ENCODE measurements around the gene GPR176. TPM values are rescaled to one million over a fixed set of nuclear protein-coding genes. Genes with fewer than 3 reads are reported as not detected.

The GPR176 gene
- total RNA-seq, 1 donor, result 173 TPM

- Histone ChIP-seq H3K27ac (ENCODE audit: low read depth, low read length) (no peak overlapping the region), H3K9me3 (ENCODE audit: low read depth, low read length) (no peaks in the 10 kb centered on the region), H4K20me1 (ENCODE audit: insufficient read depth, low read length) (peaks cover 22% of the 10 kb centered on the region), H3K79me2 (ENCODE audit: insufficient read depth, low read length) (peaks cover 89% of the 10 kb centered on the region), H3K27me3 (ENCODE audit: insufficient read depth, low read length) (no peaks in the 10 kb centered on the region), H2AFZ (ENCODE audit: low read length) (no peak overlapping the region), H3K36me3 (ENCODE audit: insufficient read depth, low read length) (peaks cover 6% of the 10 kb centered on the region), H3K4me2 (ENCODE audit: insufficient read depth, low read length) (no peak overlapping the region), H3K4me1 (ENCODE audit: insufficient read depth, low read length) (peaks cover 6% of the 10 kb centered on the region), H3K4me3 (ENCODE audit: insufficient read depth, low read length) (no peak overlapping the region)
- no peak for DNase-seq (ENCODE audit: insufficient read length, low spot score, missing footprints)
- no peak for TF ChIP-seq CTCF (IDR thresholded peaks at IDR 0.05; ENCODE audit: extremely low read depth, low read depth, low read length)
These were observed 59.9 kb downstream of the GPR176 start for GRCh38 chr15:39860200-39860599.

- H3K9me3 ChIP-seq (ENCODE audit: low read depth, low read length), result no peaks in the 10 kb centered on the region
- peaks cover 12% of the 10 kb centered on the region for H3K4me1 ChIP-seq (ENCODE audit: insufficient read depth, low read length)
- no peak for TF ChIP-seq CTCF (IDR thresholded peaks at IDR 0.05; ENCODE audit: extremely low read depth, low read depth, low read length)
- H3K79me2 ChIP-seq (ENCODE audit: insufficient read depth, low read length), result peaks cover 89% of the 10 kb centered on the region
- H2AFZ ChIP-seq (ENCODE audit: low read length), result no peak overlapping the region
- no peak overlapping the region for H3K4me2 ChIP-seq (ENCODE audit: insufficient read depth, low read length)
- H3K36me3 ChIP-seq (ENCODE audit: insufficient read depth, low read length), result peaks cover 6% of the 10 kb centered on the region
- H3K27me3 ChIP-seq (ENCODE audit: insufficient read depth, low read length), result no peaks in the 10 kb centered on the region
- no peak for DNase-seq (ENCODE audit: insufficient read length, low spot score, missing footprints)
- no peak overlapping the region for H3K4me3 ChIP-seq (ENCODE audit: insufficient read depth, low read length)
- H4K20me1 ChIP-seq (ENCODE audit: insufficient read depth, low read length), result peaks cover 24% of the 10 kb centered on the region
- H3K27ac ChIP-seq (ENCODE audit: low read depth, low read length), result no peak overlapping the region
These were observed 60.4 kb downstream of the GPR176 start for GRCh38 chr15:39859636-39860035.

- Histone ChIP-seq H3K79me2 (ENCODE audit: insufficient read depth, low read length) (peaks cover 90% of the 10 kb centered on the region), H2AFZ (ENCODE audit: low read length) (no peak overlapping the region), H3K27me3 (ENCODE audit: insufficient read depth, low read length) (no peaks in the 10 kb centered on the region), H3K4me2 (ENCODE audit: insufficient read depth, low read length) (peak overlapping the region; percentile 35), H3K27ac (ENCODE audit: low read depth, low read length) (no peak overlapping the region), H3K9me3 (ENCODE audit: low read depth, low read length) (no peaks in the 10 kb centered on the region), H3K4me1 (ENCODE audit: insufficient read depth, low read length) (peaks cover 29% of the 10 kb centered on the region), H3K4me3 (ENCODE audit: insufficient read depth, low read length) (no peak overlapping the region), H4K20me1 (ENCODE audit: insufficient read depth, low read length) (peaks cover 23% of the 10 kb centered on the region), H3K36me3 (ENCODE audit: insufficient read depth, low read length) (peaks cover 6% of the 10 kb centered on the region)
- no peak for DNase-seq (ENCODE audit: insufficient read length, low spot score, missing footprints)
- no peak for TF ChIP-seq CTCF (IDR thresholded peaks at IDR 0.05; ENCODE audit: extremely low read depth, low read depth, low read length)
These were observed 62.9 kb downstream of the GPR176 start for GRCh38 chr15:39857132-39857531.

GRCh38 chr15:39856357-39856756 is 63.7 kb downstream of the GPR176 start:
- DNase-seq (ENCODE audit: insufficient read length, low spot score, missing footprints), result no peak
- no peak overlapping the region for H3K4me3 ChIP-seq (ENCODE audit: insufficient read depth, low read length)
- H3K79me2 ChIP-seq (ENCODE audit: insufficient read depth, low read length), result peaks cover 88% of the 10 kb centered on the region
- H3K27me3 ChIP-seq (ENCODE audit: insufficient read depth, low read length), result no peaks in the 10 kb centered on the region
- no peak overlapping the region for H3K4me2 ChIP-seq (ENCODE audit: insufficient read depth, low read length)
- H3K4me1 ChIP-seq (ENCODE audit: insufficient read depth, low read length), result peaks cover 37% of the 10 kb centered on the region
- H3K36me3 ChIP-seq (ENCODE audit: insufficient read depth, low read length), result peaks cover 6% of the 10 kb centered on the region
- no peaks in the 10 kb centered on the region for H3K9me3 ChIP-seq (ENCODE audit: low read depth, low read length)
- H3K27ac ChIP-seq (ENCODE audit: low read depth, low read length), result no peak overlapping the region
- H4K20me1 ChIP-seq (ENCODE audit: insufficient read depth, low read length), result peaks cover 31% of the 10 kb centered on the region
- no peak for TF ChIP-seq CTCF (IDR thresholded peaks at IDR 0.05; ENCODE audit: extremely low read depth, low read depth, low read length)
- H2AFZ ChIP-seq (ENCODE audit: low read length), result no peak overlapping the region
